ENCODE data around the gene TNS4. TPM values are rescaled to one million over a fixed set of nuclear protein-coding genes. Genes with fewer than 3 reads are reported as not detected.

TNS4 gene
- total and polyA plus RNA-seq, 9 of the 15 experiments (the other 6 are each of a cell fraction or from before 2014, with no cell fraction given), result 0.04 to 0.73 (median 0.24) TPM; not detected in 1

DNA sequence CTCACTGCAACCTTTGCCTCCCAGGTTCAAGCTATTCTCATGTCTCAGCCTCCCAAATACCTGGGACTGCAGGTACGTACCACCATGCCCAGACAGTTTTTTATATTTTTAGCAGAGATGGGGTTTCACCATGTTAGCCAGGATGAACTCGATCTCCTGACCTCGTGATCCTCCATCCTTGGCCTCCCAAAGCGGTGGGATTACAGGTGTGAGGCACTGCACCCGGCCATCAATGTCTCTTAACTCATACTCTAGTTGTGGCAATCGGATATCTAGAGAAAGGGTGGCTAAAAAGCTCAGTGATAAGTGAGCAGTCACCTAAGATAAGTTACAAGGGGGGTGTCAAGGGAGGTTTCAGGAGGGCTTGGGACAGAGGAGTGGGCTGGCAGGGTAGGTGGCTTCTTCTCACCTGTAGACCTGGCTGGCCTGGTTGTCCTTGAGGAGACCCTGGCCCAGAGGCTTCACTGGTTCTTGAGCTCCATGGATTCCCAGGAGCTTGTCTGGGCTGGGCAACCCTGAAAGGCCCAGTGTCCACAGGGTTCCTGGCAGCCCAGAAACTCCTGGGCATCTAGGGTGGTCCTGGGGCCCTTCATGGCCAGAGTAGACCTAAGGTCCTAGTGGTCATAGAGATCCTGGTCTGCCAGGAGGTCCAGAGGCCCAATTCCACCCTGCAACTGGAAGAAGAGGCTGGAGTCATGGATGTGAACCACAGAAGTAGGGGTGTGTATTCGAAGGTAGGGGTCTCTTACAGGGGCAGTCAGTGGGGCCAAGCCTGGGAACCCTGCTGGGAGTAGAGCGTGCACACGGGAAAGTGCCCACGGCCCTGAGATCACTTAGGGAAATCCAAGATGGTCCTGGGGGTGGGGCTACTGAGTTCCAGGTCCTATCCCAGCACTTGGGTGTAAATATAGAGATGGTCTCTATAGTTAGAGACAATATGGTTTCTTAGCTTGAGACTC, 70.9 kb downstream of the TNS4 start:
- Histone ChIP-seq H3K79me2 (ENCODE audit: control insufficient read depth, insufficient read depth, low read length) (no peaks in the 10 kb centered on the region), H3K4me3 (no peak overlapping the region), H3K4me1 (replicated peaks in 1 of 2; ENCODE audit: control insufficient read depth in 2 of 2, insufficient read depth in 2 of 2, low read length in 2 of 2) (peaks cover 9 to 16% of the 10 kb centered on the region in 2 experiments; a peak in 3 of 5 replicates), H3K9me1 (ENCODE audit: control insufficient read depth, insufficient read depth, low read length) (no peaks in the 10 kb centered on the region), H2AFZ (ENCODE audit: low read depth, low read length) (no peak overlapping the region), H3K36me3 (ENCODE audit: control insufficient read depth, insufficient read depth, low read length) (no peaks in the 10 kb centered on the region), H3K27ac (ENCODE audit: extremely low read depth, low read depth, low read length) (no peak overlapping the region), H3K9ac (ENCODE audit: insufficient read depth in 1 of 2, low read depth in 2 of 2, low read length in 2 of 2) (no peak overlapping the region), H3K9me3 (replicated peaks; ENCODE audit: control insufficient read depth, insufficient read depth, low read depth, low read length) (no peaks in the 10 kb centered on the region), H4K20me1 (replicated peaks; ENCODE audit: control insufficient read depth, insufficient read depth, low read length) (no peaks in the 10 kb centered on the region), H3K27me3 (ENCODE audit: control insufficient read depth in 2 of 2, insufficient read depth in 2 of 2, low read length in 2 of 2) (no peaks in the 10 kb centered on the region), H3K4me2 (ENCODE audit: insufficient read depth, low read length) (no peak overlapping the region)
- intact Hi-C loops (cut with micrococcal nuclease), result no loop called here
- ChIA-PET POLR2A (interaction anchor here (0.9 to 2.6 kb wide), 2 partner anchors 13 to 95 kb away, joined by 4 to 11 read pairs; partner anchors contain the start of gene TOP2A), CTCF (ENCODE audit: low intra/inter-chr PET ratio) (no interaction called here)
- WGBS (ENCODE audit: insufficient coverage, low coverage, missing lambda C conversion rate), result 36% methylated on average over 10 of the region's 10 CpGs
- no peak for TF ChIP-seq BRD4 (IDR thresholded peaks at IDR 0.05)
- no peak for TF ChIP-seq MEIS2 (IDR thresholded peaks at IDR 0.05; ENCODE audit: partially characterized antibody)
- TF ChIP-seq HSF4 (CRISPR knock-in tag; IDR thresholded peaks at IDR 0.05; ENCODE audit: borderline replicate concordance), result no peak
- no peak for TF ChIP-seq ZNF217 (CRISPR knock-in tag; IDR thresholded peaks at IDR 0.05)
- TF ChIP-seq, protein P1, sequence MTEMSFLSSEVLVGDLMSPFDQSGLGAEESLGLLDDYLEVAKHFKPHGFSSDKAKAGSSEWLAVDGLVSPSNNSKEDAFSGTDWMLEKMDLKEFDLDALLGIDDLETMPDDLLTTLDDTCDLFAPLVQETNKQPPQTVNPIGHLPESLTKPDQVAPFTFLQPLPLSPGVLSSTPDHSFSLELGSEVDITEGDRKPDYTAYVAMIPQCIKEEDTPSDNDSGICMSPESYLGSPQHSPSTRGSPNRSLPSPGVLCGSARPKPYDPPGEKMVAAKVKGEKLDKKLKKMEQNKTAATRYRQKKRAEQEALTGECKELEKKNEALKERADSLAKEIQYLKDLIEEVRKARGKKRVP (CRISPR knock-in tag; IDR thresholded peaks at IDR 0.05), result no peak
- no peak for TF ChIP-seq DNMT1 (IDR thresholded peaks at IDR 0.05)
- no peak for TF ChIP-seq FOXA1 (IDR thresholded peaks at IDR 0.05; ENCODE audit: borderline replicate concordance)
- TF ChIP-seq NR4A1 (CRISPR knock-in tag; IDR thresholded peaks at IDR 0.05), result no peak
- no peak for TF ChIP-seq NR4A1 (tag; IDR thresholded peaks at IDR 0.05)
- ATAC-seq, result no peak
- no peak for DNase-seq (ENCODE audit: extremely low read depth in 1 of 4, low spot score in 3 of 4)
- in situ Hi-C loops (cut with MboI), result no loop called here
- BruUV-seq (replicated peaks), result no TSS peak
- FAIRE-seq, result no peak

Data from K562 (cell line).